ENCODE data around the gene DEAF1.

DNA sequence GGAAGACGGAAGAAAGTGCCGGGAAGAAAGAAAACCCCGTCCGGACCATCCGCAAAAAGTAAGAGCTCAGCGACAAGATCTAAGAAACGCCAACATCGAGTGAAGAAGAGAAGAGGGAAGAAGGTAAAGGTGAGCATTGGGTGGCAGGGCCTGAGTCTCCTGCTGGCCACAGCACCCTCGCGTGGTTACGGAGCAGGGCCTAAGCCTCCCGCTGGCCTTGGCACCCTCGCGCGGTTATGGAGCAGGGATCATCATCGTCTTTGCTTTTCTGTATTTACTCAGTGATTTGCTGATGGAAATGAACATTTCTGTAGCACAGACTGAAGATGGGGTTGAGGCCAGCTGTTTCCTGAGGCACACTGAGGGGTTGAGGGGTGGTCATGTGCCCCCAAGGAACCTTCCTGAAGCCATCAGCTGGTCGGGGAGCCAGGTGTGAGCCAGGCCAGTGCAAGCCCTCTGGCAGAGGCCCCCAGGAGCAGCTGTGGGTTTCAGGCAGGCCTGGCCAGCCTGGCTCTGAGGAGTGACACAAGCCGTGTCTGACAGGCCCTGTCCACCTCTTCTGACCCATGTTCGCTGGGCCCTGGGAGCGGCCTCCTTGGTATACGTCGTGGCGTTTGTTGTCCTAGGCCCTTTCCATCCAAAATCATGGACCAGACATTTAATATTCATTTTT is 93.3 kb downstream of the DEAF1 start:
- TF ChIP-seq, protein P1, sequence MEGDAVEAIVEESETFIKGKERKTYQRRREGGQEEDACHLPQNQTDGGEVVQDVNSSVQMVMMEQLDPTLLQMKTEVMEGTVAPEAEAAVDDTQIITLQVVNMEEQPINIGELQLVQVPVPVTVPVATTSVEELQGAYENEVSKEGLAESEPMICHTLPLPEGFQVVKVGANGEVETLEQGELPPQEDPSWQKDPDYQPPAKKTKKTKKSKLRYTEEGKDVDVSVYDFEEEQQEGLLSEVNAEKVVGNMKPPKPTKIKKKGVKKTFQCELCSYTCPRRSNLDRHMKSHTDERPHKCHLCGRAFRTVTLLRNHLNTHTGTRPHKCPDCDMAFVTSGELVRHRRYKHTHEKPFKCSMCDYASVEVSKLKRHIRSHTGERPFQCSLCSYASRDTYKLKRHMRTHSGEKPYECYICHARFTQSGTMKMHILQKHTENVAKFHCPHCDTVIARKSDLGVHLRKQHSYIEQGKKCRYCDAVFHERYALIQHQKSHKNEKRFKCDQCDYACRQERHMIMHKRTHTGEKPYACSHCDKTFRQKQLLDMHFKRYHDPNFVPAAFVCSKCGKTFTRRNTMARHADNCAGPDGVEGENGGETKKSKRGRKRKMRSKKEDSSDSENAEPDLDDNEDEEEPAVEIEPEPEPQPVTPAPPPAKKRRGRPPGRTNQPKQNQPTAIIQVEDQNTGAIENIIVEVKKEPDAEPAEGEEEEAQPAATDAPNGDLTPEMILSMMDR (conservative IDR thresholded peaks at IDR 0.05; ENCODE audit: low read length): no peak
- TF ChIP-seq EZH2phosphoT487 (IDR thresholded peaks at IDR 0.05; ENCODE audit: borderline replicate concordance): no peak
